HG02763 (cell line): ENCODE data around the gene KDELR1.

Source experiments
- ATAC-seq: cut with Tn5 transposase; IDR thresholded peaks from one replicate; pipeline ENCODE4 v1.9.1; 2021; ENCODE audit warnings: mild to moderate bottlenecking, moderate library complexity; ENCODE audit not compliant: unreplicated experiment

KDELR1 gene

GRCh38 chr19:48346191-48346590 lies 45.2 kb downstream of the KDELR1 start:
- no peak for ATAC-seq

GRCh38 chr19:48344892-48345291 lies 46.5 kb downstream of the KDELR1 start:
- no peak for ATAC-seq

- ATAC-seq, result no peak
Measured at GRCh38 chr19:48342841-48343540, 48.4 kb downstream of the KDELR1 start.

- no peak for ATAC-seq
Measured at GRCh38 chr19:48342414-48342738, 49.0 kb downstream of the KDELR1 start.

- ATAC-seq, result no peak
Measured at GRCh38 chr19:48341515-48342413, 49.6 kb downstream of the KDELR1 start.

- no peak for ATAC-seq
Measured at GRCh38 chr19:48340995-48341394, 50.4 kb downstream of the KDELR1 start.

- ATAC-seq, result no peak
Measured at GRCh38 chr19:48338802-48339503, 52.4 kb downstream of the KDELR1 start.

- no peak for ATAC-seq
Measured at GRCh38 chr19:48338253-48338755, 53.0 kb downstream of the KDELR1 start.

- peak; percentile 50 for ATAC-seq
Measured at GRCh38 chr19:48333467-48334384, 57.6 kb downstream of the KDELR1 start.

- peak; percentile 57 for ATAC-seq
Measured at GRCh38 chr19:48332662-48333466, 58.5 kb downstream of the KDELR1 start.
